ENCODE results near the gene GUCY2C. TPM values are rescaled to one million over a fixed set of nuclear protein-coding genes. Genes with fewer than 3 reads are reported as not detected.

Gene GUCY2C
- total RNA-seq, 2 experiments from 2014 or later = not detected

DNA sequence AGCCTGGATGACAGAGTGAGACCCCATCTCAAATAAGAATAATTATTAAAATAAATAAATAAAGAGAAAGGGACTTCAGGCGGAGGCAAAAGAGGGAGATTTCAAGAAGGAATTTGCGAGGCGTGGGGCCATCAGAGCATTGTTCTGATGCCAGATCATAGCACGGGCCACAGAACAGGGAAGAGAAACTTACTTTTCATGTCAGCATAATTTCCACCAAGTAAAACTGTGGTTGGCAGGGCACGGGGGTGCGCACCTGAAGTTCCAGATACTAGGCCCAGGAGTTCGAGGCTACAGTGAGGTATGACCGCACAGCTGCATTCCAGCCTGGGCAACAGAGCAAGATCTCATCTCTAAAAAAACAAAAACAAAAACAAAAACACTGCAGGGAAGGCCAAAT is 117.8 kb downstream of the GUCY2C start:
- intact Hi-C loops (cut with DNase I, micrococcal nuclease) = no loop called here
- Histone ChIP-seq H3K4me3 (ENCODE audit: low read length) (no peak overlapping the region), H3K27ac (ENCODE audit: low read depth in 1 of 2, low read length in 2 of 2) (no peak overlapping the region), H3K9me3 (ENCODE audit: control insufficient read depth in 1 of 2, insufficient read depth in 1 of 2, low read length in 2 of 2) (no peaks in the 10 kb centered on the region), H3K4me1 (ENCODE audit: insufficient read depth, low read length) (peaks cover 13% of the 10 kb centered on the region), H3K36me3 (ENCODE audit: insufficient read depth, low read length) (no peaks in the 10 kb centered on the region), H3K27me3 (ENCODE audit: control insufficient read depth in 1 of 2, insufficient read depth in 2 of 2, low read length in 2 of 2) (no peaks in the 10 kb centered on the region)
- no peak for ATAC-seq (ENCODE audit: poor library complexity)
- H3K36me3 Mint-ChIP-seq (ENCODE audit: low read depth) = no peaks in the 10 kb centered on the region
- TF ChIP-seq, protein P1, sequence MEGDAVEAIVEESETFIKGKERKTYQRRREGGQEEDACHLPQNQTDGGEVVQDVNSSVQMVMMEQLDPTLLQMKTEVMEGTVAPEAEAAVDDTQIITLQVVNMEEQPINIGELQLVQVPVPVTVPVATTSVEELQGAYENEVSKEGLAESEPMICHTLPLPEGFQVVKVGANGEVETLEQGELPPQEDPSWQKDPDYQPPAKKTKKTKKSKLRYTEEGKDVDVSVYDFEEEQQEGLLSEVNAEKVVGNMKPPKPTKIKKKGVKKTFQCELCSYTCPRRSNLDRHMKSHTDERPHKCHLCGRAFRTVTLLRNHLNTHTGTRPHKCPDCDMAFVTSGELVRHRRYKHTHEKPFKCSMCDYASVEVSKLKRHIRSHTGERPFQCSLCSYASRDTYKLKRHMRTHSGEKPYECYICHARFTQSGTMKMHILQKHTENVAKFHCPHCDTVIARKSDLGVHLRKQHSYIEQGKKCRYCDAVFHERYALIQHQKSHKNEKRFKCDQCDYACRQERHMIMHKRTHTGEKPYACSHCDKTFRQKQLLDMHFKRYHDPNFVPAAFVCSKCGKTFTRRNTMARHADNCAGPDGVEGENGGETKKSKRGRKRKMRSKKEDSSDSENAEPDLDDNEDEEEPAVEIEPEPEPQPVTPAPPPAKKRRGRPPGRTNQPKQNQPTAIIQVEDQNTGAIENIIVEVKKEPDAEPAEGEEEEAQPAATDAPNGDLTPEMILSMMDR (IDR thresholded peaks at IDR 0.05) = no peak
- no peak overlapping the region for H3K4me3 Mint-ChIP-seq
- H3K27ac Mint-ChIP-seq = no peak overlapping the region
- ChIA-PET POLR2A (no interaction called here), CTCF (no interaction called here)
- DNase-seq = no peak
- peaks cover 4% of the 10 kb centered on the region for H3K27me3 Mint-ChIP-seq
- peaks cover 27% of the 10 kb centered on the region for H3K4me1 Mint-ChIP-seq (ENCODE audit: low read depth)
- H3K9me3 Mint-ChIP-seq = no peaks in the 10 kb centered on the region

DNA sequence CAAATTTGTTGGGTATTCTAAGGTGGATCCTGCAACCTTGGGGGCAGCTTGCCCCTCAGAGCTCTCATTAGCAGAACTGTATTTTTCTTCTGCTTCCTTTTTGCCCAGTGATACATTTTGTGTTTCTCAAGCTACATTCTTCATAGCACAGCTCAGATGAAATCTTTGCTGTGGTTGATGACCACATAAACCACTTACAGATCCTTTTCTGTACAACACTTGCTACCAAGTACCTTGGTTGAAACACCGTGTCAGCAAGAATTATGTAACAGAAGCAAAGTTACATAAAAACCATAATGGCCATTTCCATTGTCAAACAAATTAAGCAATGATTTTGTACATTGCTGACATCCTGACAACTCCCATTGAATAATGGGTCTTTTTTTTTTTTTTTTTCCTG is 119.1 kb downstream of the GUCY2C start:
- ChIA-PET CTCF (no interaction called here), POLR2A (no interaction called here)
- H3K27me3 Mint-ChIP-seq = peaks cover 7% of the 10 kb centered on the region
- H3K27ac Mint-ChIP-seq = peak overlapping the region; percentile 52
- H3K9me3 ChIP-seq (ENCODE audit: control insufficient read depth in 1 of 2, insufficient read depth in 1 of 2, low read length in 2 of 2) = no peaks in the 10 kb centered on the region
- H3K4me1 ChIP-seq (ENCODE audit: insufficient read depth, low read length) = peaks cover 13% of the 10 kb centered on the region
- no peaks in the 10 kb centered on the region for H3K27me3 ChIP-seq (ENCODE audit: control insufficient read depth in 1 of 2, insufficient read depth in 2 of 2, low read length in 2 of 2)
- no peaks in the 10 kb centered on the region for H3K36me3 ChIP-seq (ENCODE audit: insufficient read depth, low read length)
- ATAC-seq (ENCODE audit: poor library complexity) (peak; percentile 82), DNase-seq (peak in 3 of 14 experiments; percentile 59 to 71 (median 68))
- H3K27ac ChIP-seq (ENCODE audit: low read depth in 1 of 2, low read length in 2 of 2) = no peak overlapping the region
- peak overlapping the region; percentile 44 for H3K4me3 Mint-ChIP-seq
- H3K4me1 Mint-ChIP-seq (ENCODE audit: low read depth) = peaks cover 27% of the 10 kb centered on the region
- no peaks in the 10 kb centered on the region for H3K9me3 Mint-ChIP-seq
- intact Hi-C loops (cut with DNase I, micrococcal nuclease) = no loop called here
- H3K4me3 ChIP-seq (ENCODE audit: low read length) = no peak overlapping the region
- H3K36me3 Mint-ChIP-seq (ENCODE audit: low read depth) = no peaks in the 10 kb centered on the region
- TF ChIP-seq, protein P1 (IDR thresholded peaks at IDR 0.05) = no peak

DNA sequence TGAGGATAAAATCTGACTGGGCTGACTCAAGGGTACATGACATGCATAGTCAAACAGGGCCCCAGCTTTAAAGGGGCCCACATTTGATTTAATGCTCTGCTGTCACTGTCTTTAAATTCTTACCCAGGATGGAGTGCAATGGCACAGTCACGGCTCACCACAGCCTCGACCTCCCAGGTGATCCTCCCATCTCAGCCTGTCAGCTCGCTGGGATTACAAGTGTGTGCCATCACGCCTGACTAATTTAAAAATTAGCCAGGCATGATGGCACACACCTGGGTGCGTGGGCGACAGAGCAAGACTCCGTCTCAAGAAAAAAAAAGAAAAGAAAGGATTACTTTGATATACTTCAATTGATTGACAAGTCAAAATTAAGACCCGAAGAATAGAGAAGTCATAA is 119.5 kb downstream of the GUCY2C start:
- Histone ChIP-seq H3K27me3 (ENCODE audit: control insufficient read depth in 1 of 2, insufficient read depth in 2 of 2, low read length in 2 of 2) (peaks cover 0 to 4% of the 10 kb centered on the region in 2 experiments), H3K27ac (ENCODE audit: low read depth in 1 of 2, low read length in 2 of 2) (no peak overlapping the region), H3K4me1 (ENCODE audit: insufficient read depth, low read length) (peaks cover 13% of the 10 kb centered on the region), H3K36me3 (ENCODE audit: insufficient read depth, low read length) (no peaks in the 10 kb centered on the region), H3K9me3 (ENCODE audit: control insufficient read depth in 1 of 2, insufficient read depth in 1 of 2, low read length in 2 of 2) (no peaks in the 10 kb centered on the region), H3K4me3 (ENCODE audit: low read length) (no peak overlapping the region)
- peak overlapping the region; percentile 52 for H3K27ac Mint-ChIP-seq
- ChIA-PET CTCF (no interaction called here), POLR2A (no interaction called here)
- TF ChIP-seq, protein P1 (IDR thresholded peaks at IDR 0.05) = no peak
- no peaks in the 10 kb centered on the region for H3K36me3 Mint-ChIP-seq (ENCODE audit: low read depth)
- no peaks in the 10 kb centered on the region for H3K9me3 Mint-ChIP-seq
- peaks cover 11% of the 10 kb centered on the region for H3K27me3 Mint-ChIP-seq
- H3K4me3 Mint-ChIP-seq = peak overlapping the region; percentile 44
- DNase-seq = peak in 1 of 14 experiments; percentile 6
- intact Hi-C loops (cut with DNase I, micrococcal nuclease) = no loop called here
- peak; percentile 21 for ATAC-seq (ENCODE audit: poor library complexity)
- peaks cover 27% of the 10 kb centered on the region for H3K4me1 Mint-ChIP-seq (ENCODE audit: low read depth)

All from CD4-positive, alpha-beta T cell (primary cell).